GM23338 (cell line): ENCODE results near the gene ALDH18A1. TPM values are rescaled to one million over a fixed set of nuclear protein-coding genes. Genes with fewer than 3 reads are reported as not detected.

Experiments
- ATAC-seq: fragments of 200-7000 bp; cut with Tn5 transposase; 3 replicates; pipeline ENCODE4 v1.9.1; 2020
- DNase-seq: peaks from one replicate; pipeline ENCODE4 v3.0.0-alpha.2; 2015; ENCODE audit warnings: low spot score
- H2AFZ ChIP-seq: fragments of 200-600 bp; sonication (generic); 2 replicates; pipeline ENCODE4 v1.8.0; 2016; ENCODE audit warnings: antibody characterized with exemption, mild to moderate bottlenecking, moderate library complexity
- H3F3A ChIP-seq: fragments of 200-600 bp; sonication (generic); replicated peaks from 2 replicates; pipeline ENCODE4 v1.8.0; 2017; ENCODE audit warnings: antibody characterized with exemption, mixed run types, low read depth
- H3K27ac ChIP-seq: fragments of 200-600 bp; sonication (generic); 2 replicates; pipeline ENCODE4 v1.6.1; 2016; ENCODE audit warnings: low read depth
- H3K27me3 ChIP-seq: fragments of 200-600 bp; sonication (generic); 2 replicates; pipeline ENCODE4 v1.8.0; 2016; ENCODE audit warnings: mild to moderate bottlenecking, mixed run types, moderate library complexity; ENCODE audit not compliant: insufficient read depth
- H3K36me3 ChIP-seq: fragments of 200-600 bp; sonication (generic); 2 replicates; pipeline ENCODE4 v1.8.0; 2016; ENCODE audit warnings: mild to moderate bottlenecking; ENCODE audit not compliant: insufficient read depth
- H3K4me1 ChIP-seq: fragments of 200-600 bp; sonication (generic); 2 replicates; pipeline ENCODE4 v1.8.0; 2016; ENCODE audit warnings: mild to moderate bottlenecking, moderate library complexity; ENCODE audit not compliant: insufficient read depth
- H3K4me2 ChIP-seq: fragments of 200-600 bp; sonication (generic); 2 replicates; pipeline ENCODE4 v1.7.1; 2017; ENCODE audit warnings: mixed run types
- H3K4me3 ChIP-seq: fragments of 200-600 bp; sonication (generic); 2 replicates; pipeline ENCODE4 v1.6.1; 2016; ENCODE audit warnings: mixed run types
- H3K79me2 ChIP-seq: fragments of 200-600 bp; sonication (generic); replicated peaks from 2 replicates; pipeline ENCODE4 v1.8.0; 2017; ENCODE audit warnings: mild to moderate bottlenecking; ENCODE audit not compliant: insufficient read depth
- H3K9me2 ChIP-seq: fragments of 200-600 bp; sonication (generic); 2 replicates; pipeline ENCODE4 v1.8.0; 2017; ENCODE audit not compliant: insufficient read depth
- H4K20me1 ChIP-seq: fragments of 200-600 bp; sonication (generic); replicated peaks from 2 replicates; pipeline ENCODE4 v1.8.0; 2017; ENCODE audit warnings: mild to moderate bottlenecking; ENCODE audit not compliant: insufficient read depth
- H3K27ac Mint-ChIP-seq: 2 replicates; pipeline ENCODE4 v1.8.0; 2020; ENCODE audit warnings: inconsistent platforms, mild to moderate bottlenecking, moderate library complexity, mixed read lengths
- H3K27me3 Mint-ChIP-seq: 3 replicates; pipeline ENCODE4 v1.8.0; 2022; ENCODE audit warnings: low read depth, mild to moderate bottlenecking, moderate library complexity, mixed read lengths, inconsistent platforms; ENCODE audit not compliant: insufficient read depth, poor library complexity
- H3K36me3 Mint-ChIP-seq: 3 replicates; pipeline ENCODE4 v1.8.0; 2021; ENCODE audit warnings: low read depth, mild to moderate bottlenecking, inconsistent platforms, moderate library complexity, mixed read lengths
- H3K4me1 Mint-ChIP-seq: 3 replicates; pipeline ENCODE4 v1.8.0; 2020; ENCODE audit warnings: mild to moderate bottlenecking, inconsistent platforms, mixed read lengths
- H3K4me3 Mint-ChIP-seq: 3 replicates; pipeline ENCODE4 v1.8.0; 2021; ENCODE audit warnings: moderate library complexity, mild to moderate bottlenecking, inconsistent platforms, mixed read lengths
- H3K9me3 Mint-ChIP-seq: 3 replicates; pipeline ENCODE4 v1.8.0; 2020; ENCODE audit warnings: moderate library complexity, mild to moderate bottlenecking, inconsistent platforms, mixed read lengths
- CREB1 ChIP-seq: fragments of 250-450 bp; sonication (Bioruptor Pico); IDR thresholded peaks from 2 replicates; pipeline ENCODE4 v1.5.0; 2020; ENCODE audit warnings: low read depth, mild to moderate bottlenecking, moderate library complexity
- EZH2 ChIP-seq: fragments of 200-600 bp; sonication (generic); IDR thresholded peaks from one replicate; pipeline ENCODE4 v1.8.0; 2017; ENCODE audit warnings: antibody characterized with exemption, mild to moderate bottlenecking, low read depth; ENCODE audit not compliant: unreplicated experiment
- EZH2phosphoT487 ChIP-seq: fragments of 200-600 bp; sonication (generic); IDR thresholded peaks from one replicate; pipeline ENCODE4 v1.8.1; 2018; ENCODE audit warnings: antibody characterized with exemption; ENCODE audit not compliant: unreplicated experiment
- JUNB ChIP-seq: IDR thresholded peaks from one replicate; pipeline ENCODE4 v1.6.1; 2016; ENCODE audit warnings: antibody characterized with exemption; ENCODE audit not compliant: unreplicated experiment
- NANOG ChIP-seq: IDR thresholded peaks from 2 replicates; pipeline ENCODE4 v1.6.1; 2016; ENCODE audit warnings: antibody characterized with exemption, borderline replicate concordance
- POLR2AphosphoS5 ChIP-seq: IDR thresholded peaks from 2 replicates; pipeline ENCODE4 v1.6.1; 2016; ENCODE audit warnings: antibody characterized with exemption, low read depth
- ZNF114 ChIP-seq: fragments of 250-450 bp; sonication (Bioruptor Pico); IDR thresholded peaks from 2 replicates; pipeline ENCODE4 v1.5.0; 2020; ENCODE audit warnings: mild to moderate bottlenecking, moderate library complexity
- ZNF331 ChIP-seq: fragments of 250-450 bp; sonication (Bioruptor Pico); IDR thresholded peaks from 2 replicates; pipeline ENCODE4 v1.5.0; 2020; ENCODE audit warnings: low read depth, mild to moderate bottlenecking, moderate library complexity
- polyA plus RNA-seq: library from polyadenylated mRNA; unstranded; fragments of >200 nt; fragmentation: Nextera tagmentation; extraction: Ambion mirVana; gene quantifications from 2 replicates; pipeline ENCODE4 v1.2.1, GENCODE V29; 2016
- total RNA-seq: library from RNA; depleted of rRNA; stranded (reverse); fragments of >200 nt; shearing (Covaris generic); gene quantifications from 2 replicates; pipeline ENCODE4 v1.2.3, GENCODE V29; 2014
- TF ChIP-seq, protein P1 (sequence below): IDR thresholded peaks from 2 replicates; pipeline ENCODE4 v1.6.1; 2016; ENCODE audit warnings: antibody characterized with exemption
- TF ChIP-seq, protein P2 (sequence below): IDR thresholded peaks from one replicate; pipeline ENCODE4 v1.6.1; 2018; ENCODE audit warnings: antibody characterized with exemption; ENCODE audit not compliant: unreplicated experiment
- TF ChIP-seq, protein P3 (sequence below): fragments of 250-450 bp; sonication (Bioruptor Pico); IDR thresholded peaks from 2 replicates; pipeline ENCODE4 v1.5.0; 2020; ENCODE audit warnings: mild to moderate bottlenecking, moderate library complexity

ALDH18A1 gene
- total and polyA plus RNA-seq, 2 experiments from 2014 or later, result 35.1 to 117 TPM

DNA sequence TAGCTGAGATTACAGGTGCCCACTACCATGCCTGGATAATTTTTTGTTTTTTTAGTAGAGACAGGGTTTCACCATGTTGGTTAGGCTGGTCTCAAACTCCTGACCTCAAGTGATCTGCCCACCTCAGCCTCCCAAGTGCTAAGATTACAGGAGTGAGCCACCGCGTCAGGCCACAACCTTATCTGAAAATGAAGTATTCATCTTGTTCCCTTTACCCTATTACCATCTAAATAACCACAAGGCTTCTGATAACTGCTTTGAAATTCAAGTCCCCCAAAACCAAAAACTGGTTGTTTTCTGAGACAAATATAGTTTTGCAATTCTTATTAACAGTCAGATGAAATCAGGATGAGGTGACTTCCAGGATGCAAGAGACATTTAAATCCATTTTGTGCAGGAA lies 34.8 kb upstream of the ALDH18A1 start:
- H3K79me2 ChIP-seq, result peaks cover 32% of the 10 kb centered on the region
- H3K4me1 ChIP-seq, result peaks cover 8% of the 10 kb centered on the region; the same call in 1 of the 2 replicates
- TF ChIP-seq JUNB (no peak), EZH2 (no peak)
- TF ChIP-seq, protein P1, sequence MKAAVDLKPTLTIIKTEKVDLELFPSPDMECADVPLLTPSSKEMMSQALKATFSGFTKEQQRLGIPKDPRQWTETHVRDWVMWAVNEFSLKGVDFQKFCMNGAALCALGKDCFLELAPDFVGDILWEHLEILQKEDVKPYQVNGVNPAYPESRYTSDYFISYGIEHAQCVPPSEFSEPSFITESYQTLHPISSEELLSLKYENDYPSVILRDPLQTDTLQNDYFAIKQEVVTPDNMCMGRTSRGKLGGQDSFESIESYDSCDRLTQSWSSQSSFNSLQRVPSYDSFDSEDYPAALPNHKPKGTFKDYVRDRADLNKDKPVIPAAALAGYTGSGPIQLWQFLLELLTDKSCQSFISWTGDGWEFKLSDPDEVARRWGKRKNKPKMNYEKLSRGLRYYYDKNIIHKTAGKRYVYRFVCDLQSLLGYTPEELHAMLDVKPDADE, result no peak
- Mint-ChIP-seq H3K27me3 (peaks cover 5% of the 10 kb centered on the region), H3K27ac (no peak overlapping the region), H3K4me1 (peaks cover 17% of the 10 kb centered on the region; the same call in 2 of the 3 replicates), H3K4me3 (no peak overlapping the region), H3K9me3 (no peaks in the 10 kb centered on the region; the same call in 2 of the 3 replicates), H3K36me3 (peaks cover 39% of the 10 kb centered on the region)
- no peak overlapping the region for H3K4me3 ChIP-seq
- no peak overlapping the region for H2AFZ ChIP-seq
- no peaks in the 10 kb centered on the region for H3F3A ChIP-seq
- 0 out of 2 replicates have a peak, but pooled peaks cover 4% of the 10 kb centered on the region for H4K20me1 ChIP-seq
- no peak for DNase-seq
- ATAC-seq, result no peak
- H3K36me3 ChIP-seq, result peaks cover 30% of the 10 kb centered on the region
- no peak overlapping the region for H3K27ac ChIP-seq
- H3K4me2 ChIP-seq, result no peak overlapping the region
- H3K9me2 ChIP-seq, result no peaks in the 10 kb centered on the region
- no peaks in the 10 kb centered on the region for H3K27me3 ChIP-seq

DNA sequence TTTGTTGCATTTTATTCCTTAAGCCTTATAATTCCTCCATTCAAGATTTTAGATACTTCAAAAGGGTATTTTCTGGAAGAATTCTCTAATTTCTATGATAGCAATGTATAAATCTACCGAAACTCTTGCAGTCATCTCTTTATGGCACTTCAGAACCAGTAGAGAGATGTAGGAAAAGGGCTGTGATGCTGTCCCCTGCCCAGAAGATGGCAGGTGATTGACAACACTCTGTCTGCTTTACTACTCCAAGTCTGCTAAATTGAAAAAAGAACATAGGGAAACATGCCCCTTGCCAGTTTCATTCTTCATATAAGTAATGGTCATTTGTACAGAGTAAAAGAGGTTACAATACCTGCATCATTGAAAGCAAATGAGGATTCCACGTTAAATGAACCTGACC lies 32.1 kb upstream of the ALDH18A1 start:
- Histone ChIP-seq H2AFZ (no peak overlapping the region), H3F3A (no peaks in the 10 kb centered on the region), H3K27me3 (no peaks in the 10 kb centered on the region)
- no peak for TF ChIP-seq EZH2phosphoT487
- TF ChIP-seq POLR2AphosphoS5, result no peak
- TF ChIP-seq, protein P2, sequence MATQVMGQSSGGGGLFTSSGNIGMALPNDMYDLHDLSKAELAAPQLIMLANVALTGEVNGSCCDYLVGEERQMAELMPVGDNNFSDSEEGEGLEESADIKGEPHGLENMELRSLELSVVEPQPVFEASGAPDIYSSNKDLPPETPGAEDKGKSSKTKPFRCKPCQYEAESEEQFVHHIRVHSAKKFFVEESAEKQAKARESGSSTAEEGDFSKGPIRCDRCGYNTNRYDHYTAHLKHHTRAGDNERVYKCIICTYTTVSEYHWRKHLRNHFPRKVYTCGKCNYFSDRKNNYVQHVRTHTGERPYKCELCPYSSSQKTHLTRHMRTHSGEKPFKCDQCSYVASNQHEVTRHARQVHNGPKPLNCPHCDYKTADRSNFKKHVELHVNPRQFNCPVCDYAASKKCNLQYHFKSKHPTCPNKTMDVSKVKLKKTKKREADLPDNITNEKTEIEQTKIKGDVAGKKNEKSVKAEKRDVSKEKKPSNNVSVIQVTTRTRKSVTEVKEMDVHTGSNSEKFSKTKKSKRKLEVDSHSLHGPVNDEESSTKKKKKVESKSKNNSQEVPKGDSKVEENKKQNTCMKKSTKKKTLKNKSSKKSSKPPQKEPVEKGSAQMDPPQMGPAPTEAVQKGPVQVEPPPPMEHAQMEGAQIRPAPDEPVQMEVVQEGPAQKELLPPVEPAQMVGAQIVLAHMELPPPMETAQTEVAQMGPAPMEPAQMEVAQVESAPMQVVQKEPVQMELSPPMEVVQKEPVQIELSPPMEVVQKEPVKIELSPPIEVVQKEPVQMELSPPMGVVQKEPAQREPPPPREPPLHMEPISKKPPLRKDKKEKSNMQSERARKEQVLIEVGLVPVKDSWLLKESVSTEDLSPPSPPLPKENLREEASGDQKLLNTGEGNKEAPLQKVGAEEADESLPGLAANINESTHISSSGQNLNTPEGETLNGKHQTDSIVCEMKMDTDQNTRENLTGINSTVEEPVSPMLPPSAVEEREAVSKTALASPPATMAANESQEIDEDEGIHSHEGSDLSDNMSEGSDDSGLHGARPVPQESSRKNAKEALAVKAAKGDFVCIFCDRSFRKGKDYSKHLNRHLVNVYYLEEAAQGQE, result no peak
- TF ChIP-seq NANOG, result no peak
- no peak for TF ChIP-seq CREB1
- TF ChIP-seq, protein P3, sequence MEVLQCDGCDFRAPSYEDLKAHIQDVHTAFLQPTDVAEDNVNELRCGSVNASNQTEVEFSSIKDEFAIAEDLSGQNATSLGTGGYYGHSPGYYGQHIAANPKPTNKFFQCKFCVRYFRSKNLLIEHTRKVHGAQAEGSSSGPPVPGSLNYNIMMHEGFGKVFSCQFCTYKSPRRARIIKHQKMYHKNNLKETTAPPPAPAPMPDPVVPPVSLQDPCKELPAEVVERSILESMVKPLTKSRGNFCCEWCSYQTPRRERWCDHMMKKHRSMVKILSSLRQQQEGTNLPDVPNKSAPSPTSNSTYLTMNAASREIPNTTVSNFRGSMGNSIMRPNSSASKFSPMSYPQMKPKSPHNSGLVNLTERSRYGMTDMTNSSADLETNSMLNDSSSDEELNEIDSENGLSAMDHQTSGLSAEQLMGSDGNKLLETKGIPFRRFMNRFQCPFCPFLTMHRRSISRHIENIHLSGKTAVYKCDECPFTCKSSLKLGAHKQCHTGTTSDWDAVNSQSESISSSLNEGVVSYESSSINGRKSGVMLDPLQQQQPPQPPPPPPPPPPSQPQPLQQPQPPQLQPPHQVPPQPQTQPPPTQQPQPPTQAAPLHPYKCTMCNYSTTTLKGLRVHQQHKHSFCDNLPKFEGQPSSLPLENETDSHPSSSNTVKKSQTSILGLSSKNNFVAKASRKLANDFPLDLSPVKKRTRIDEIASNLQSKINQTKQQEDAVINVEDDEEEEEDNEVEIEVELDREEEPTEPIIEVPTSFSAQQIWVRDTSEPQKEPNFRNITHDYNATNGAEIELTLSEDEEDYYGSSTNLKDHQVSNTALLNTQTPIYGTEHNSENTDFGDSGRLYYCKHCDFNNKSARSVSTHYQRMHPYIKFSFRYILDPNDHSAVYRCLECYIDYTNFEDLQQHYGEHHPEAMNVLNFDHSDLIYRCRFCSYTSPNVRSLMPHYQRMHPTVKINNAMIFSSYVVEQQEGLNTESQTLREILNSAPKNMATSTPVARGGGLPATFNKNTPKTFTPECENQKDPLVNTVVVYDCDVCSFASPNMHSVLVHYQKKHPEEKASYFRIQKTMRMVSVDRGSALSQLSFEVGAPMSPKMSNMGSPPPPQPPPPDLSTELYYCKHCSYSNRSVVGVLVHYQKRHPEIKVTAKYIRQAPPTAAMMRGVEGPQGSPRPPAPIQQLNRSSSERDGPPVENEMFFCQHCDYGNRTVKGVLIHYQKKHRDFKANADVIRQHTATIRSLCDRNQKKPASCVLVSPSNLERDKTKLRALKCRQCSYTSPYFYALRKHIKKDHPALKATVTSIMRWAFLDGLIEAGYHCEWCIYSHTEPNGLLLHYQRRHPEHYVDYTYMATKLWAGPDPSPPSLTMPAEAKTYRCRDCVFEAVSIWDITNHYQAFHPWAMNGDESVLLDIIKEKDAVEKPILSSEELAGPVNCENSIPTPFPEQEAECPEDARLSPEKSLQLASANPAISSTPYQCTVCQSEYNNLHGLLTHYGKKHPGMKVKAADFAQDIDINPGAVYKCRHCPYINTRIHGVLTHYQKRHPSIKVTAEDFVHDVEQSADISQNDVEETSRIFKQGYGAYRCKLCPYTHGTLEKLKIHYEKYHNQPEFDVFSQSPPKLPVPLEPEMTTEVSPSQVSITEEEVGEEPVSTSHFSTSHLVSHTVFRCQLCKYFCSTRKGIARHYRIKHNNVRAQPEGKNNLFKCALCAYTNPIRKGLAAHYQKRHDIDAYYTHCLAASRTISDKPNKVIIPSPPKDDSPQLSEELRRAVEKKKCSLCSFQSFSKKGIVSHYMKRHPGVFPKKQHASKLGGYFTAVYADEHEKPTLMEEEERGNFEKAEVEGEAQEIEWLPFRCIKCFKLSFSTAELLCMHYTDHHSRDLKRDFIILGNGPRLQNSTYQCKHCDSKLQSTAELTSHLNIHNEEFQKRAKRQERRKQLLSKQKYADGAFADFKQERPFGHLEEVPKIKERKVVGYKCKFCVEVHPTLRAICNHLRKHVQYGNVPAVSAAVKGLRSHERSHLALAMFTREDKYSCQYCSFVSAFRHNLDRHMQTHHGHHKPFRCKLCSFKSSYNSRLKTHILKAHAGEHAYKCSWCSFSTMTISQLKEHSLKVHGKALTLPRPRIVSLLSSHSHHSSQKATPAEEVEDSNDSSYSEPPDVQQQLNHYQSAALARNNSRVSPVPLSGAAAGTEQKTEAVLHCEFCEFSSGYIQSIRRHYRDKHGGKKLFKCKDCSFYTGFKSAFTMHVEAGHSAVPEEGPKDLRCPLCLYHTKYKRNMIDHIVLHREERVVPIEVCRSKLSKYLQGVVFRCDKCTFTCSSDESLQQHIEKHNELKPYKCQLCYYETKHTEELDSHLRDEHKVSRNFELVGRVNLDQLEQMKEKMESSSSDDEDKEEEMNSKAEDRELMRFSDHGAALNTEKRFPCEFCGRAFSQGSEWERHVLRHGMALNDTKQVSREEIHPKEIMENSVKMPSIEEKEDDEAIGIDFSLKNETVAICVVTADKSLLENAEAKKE (CRISPR knock-in tag), result no peak
- TF ChIP-seq ZNF114 (CRISPR knock-in tag), result no peak
- TF ChIP-seq ZNF331 (CRISPR knock-in tag), result no peak

More for the DNA sequence above, 32.1 kb upstream of the ALDH18A1 start:
- no peak overlapping the region for H3K4me3 ChIP-seq
- no peak overlapping the region for H3K27ac Mint-ChIP-seq
- peaks cover 2% of the 10 kb centered on the region for H3K27me3 Mint-ChIP-seq
- no peaks in the 10 kb centered on the region for H3K9me2 ChIP-seq
- H3K4me3 Mint-ChIP-seq, result no peak overlapping the region
- no peaks in the 10 kb centered on the region; the same call in 2 of the 3 replicates for H3K9me3 Mint-ChIP-seq
- H4K20me1 ChIP-seq, result 0 out of 2 replicates have a peak, but pooled peaks cover 4% of the 10 kb centered on the region
- peaks cover 63% of the 10 kb centered on the region for H3K36me3 Mint-ChIP-seq
- peaks cover 32% of the 10 kb centered on the region for H3K79me2 ChIP-seq
- H3K36me3 ChIP-seq, result peaks cover 57% of the 10 kb centered on the region
- ATAC-seq, result no peak
- no peak for DNase-seq
- peaks cover 8% of the 10 kb centered on the region; the same call in 1 of the 2 replicates for H3K4me1 ChIP-seq
- H3K4me2 ChIP-seq, result no peak overlapping the region
- no peak overlapping the region for H3K27ac ChIP-seq
- H3K4me1 Mint-ChIP-seq, result peaks cover 12% of the 10 kb centered on the region; the same call in 2 of the 3 replicates
